ENCODE measurements around the gene CRADD. TPM values are rescaled to one million over a fixed set of nuclear protein-coding genes. Genes with fewer than 3 reads are reported as not detected.

Gene CRADD
- total RNA-seq, 4 donors from 2014 or later: 51.0 to 86.3 (median 56.6) TPM

- no peaks in the 10 kb centered on the region for H3K27me3 ChIP-seq
- H3K27ac ChIP-seq: no peak overlapping the region
- 62 to 86% methylated on average over 2 of the region's 2 CpGs for WGBS, 2 donors
- no peaks in the 10 kb centered on the region for H3K4me1 ChIP-seq
- H3K36me3 ChIP-seq: no peaks in the 10 kb centered on the region
- H3K4me3 ChIP-seq: no peak overlapping the region
- DNase-seq (ENCODE audit: low spot score in 2 of 2): no peak
- H3K9me3 ChIP-seq: no peaks in the 10 kb centered on the region
- TF ChIP-seq POLR2A (IDR thresholded peaks at IDR 0.05) (no peak), EP300 (IDR thresholded peaks at IDR 0.05) (no peak), CTCF (IDR thresholded peaks at IDR 0.05) (no peak)
These were observed 14.0 kb upstream of the CRADD start for GRCh38 chr12:93663006-93663728.

GRCh38 chr12:93663729-93664084, 13.5 kb upstream of the CRADD start:
- Histone ChIP-seq H3K4me1 (no peaks in the 10 kb centered on the region), H3K27ac (no peak overlapping the region), H3K9me3 (no peaks in the 10 kb centered on the region), H3K36me3 (no peaks in the 10 kb centered on the region), H3K27me3 (no peaks in the 10 kb centered on the region), H3K4me3 (no peak overlapping the region)
- DNase-seq (ENCODE audit: low spot score in 2 of 2): no peak
- TF ChIP-seq EP300 (IDR thresholded peaks at IDR 0.05) (no peak), CTCF (IDR thresholded peaks at IDR 0.05) (no peak), POLR2A (IDR thresholded peaks at IDR 0.05) (no peak)
- 93 to 94% methylated on average over 4 of the region's 4 CpGs for WGBS, 2 donors

DNA sequence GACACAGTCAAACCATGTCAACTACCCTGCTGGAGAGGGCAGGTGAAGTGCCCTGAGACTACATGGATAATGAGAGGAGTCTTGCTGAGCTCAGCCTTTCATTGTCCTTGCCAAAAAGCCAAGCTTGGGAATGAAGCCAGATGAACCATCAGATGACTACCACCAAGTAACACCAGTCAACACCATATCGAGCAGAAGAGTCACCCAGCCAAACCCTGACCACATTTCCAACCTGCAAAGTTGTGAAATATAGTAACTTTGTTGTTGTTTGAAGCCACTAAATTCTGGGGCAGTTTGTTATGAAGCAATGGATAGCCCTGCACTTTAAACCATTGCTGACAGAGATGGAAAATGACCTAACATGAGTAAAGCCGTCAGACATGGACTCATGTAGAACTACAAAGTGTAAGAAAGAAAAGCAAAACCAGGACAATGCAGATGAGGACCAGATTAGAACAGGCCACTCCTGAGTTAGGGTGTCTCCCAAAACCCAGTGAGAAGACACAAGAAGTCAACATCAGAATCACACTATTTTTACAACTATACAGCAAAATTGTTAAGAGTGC, 12.5 kb upstream of the CRADD start:
- H3K36me3 ChIP-seq: no peaks in the 10 kb centered on the region
- H3K9me3 ChIP-seq: no peaks in the 10 kb centered on the region
- no peak overlapping the region for H3K4me3 ChIP-seq
- DNase-seq (ENCODE audit: low spot score in 2 of 2): no peak
- TF ChIP-seq EP300 (IDR thresholded peaks at IDR 0.05) (no peak), CTCF (IDR thresholded peaks at IDR 0.05) (no peak)
- 89 to 96% methylated on average over 2 of the region's 2 CpGs for WGBS, 2 donors
- H3K27ac ChIP-seq: no peak overlapping the region
- no peaks in the 10 kb centered on the region for H3K4me1 ChIP-seq
- no peaks in the 10 kb centered on the region for H3K27me3 ChIP-seq

GRCh38 chr12:93667672-93668071, 9.5 kb upstream of the CRADD start:
- H3K27me3 ChIP-seq: no peaks in the 10 kb centered on the region
- TF ChIP-seq CTCF (IDR thresholded peaks at IDR 0.05): no peak
- TF ChIP-seq EP300 (IDR thresholded peaks at IDR 0.05): no peak
- no peak for TF ChIP-seq POLR2A (IDR thresholded peaks at IDR 0.05)
- no peaks in the 10 kb centered on the region for H3K9me3 ChIP-seq
- no peak for DNase-seq (ENCODE audit: low spot score in 2 of 2)
- no peak overlapping the region for H3K4me3 ChIP-seq
- no peaks in the 10 kb centered on the region for H3K4me1 ChIP-seq
- H3K27ac ChIP-seq: no peak overlapping the region
- H3K36me3 ChIP-seq: no peaks in the 10 kb centered on the region
- 67 to 71% methylated on average over 1 of the region's 1 CpG for WGBS, 2 donors

GRCh38 chr12:93668919-93669418, 8.2 kb upstream of the CRADD start:
- Histone ChIP-seq H3K4me1 (no peaks in the 10 kb centered on the region), H3K9me3 (no peaks in the 10 kb centered on the region), H3K36me3 (no peaks in the 10 kb centered on the region), H3K4me3 (no peak overlapping the region), H3K27ac (no peak overlapping the region), H3K27me3 (no peaks in the 10 kb centered on the region)
- TF ChIP-seq POLR2A (IDR thresholded peaks at IDR 0.05): no peak
- no peak for TF ChIP-seq EP300 (IDR thresholded peaks at IDR 0.05)
- TF ChIP-seq CTCF (IDR thresholded peaks at IDR 0.05): no peak
- 91 to 92% methylated on average over 5 of the region's 5 CpGs for WGBS, 2 donors
- no peak for DNase-seq (ENCODE audit: low spot score in 2 of 2)
